ENCODE measurements around the gene KCNQ1.

The KCNQ1 gene

GRCh38 chr11:2647167-2647566 lies 202.4 kb downstream of the KCNQ1 start:
- H2BK15ac ChIP-seq (ENCODE audit: low read depth, poor library complexity, severe bottlenecking), result no peak overlapping the region
- no peak overlapping the region for H3K18ac ChIP-seq (ENCODE audit: low read depth in 1 of 2, low read length in 2 of 2)
- no peak overlapping the region for H2BK120ac ChIP-seq (ENCODE audit: low read depth, low read length)
- H4K8ac ChIP-seq (ENCODE audit: low read length), result no peak overlapping the region
- no peak overlapping the region for H3K4ac ChIP-seq (ENCODE audit: low read depth in 1 of 2, low read length in 2 of 2)
- H2BK12ac ChIP-seq (ENCODE audit: low read length in 2 of 2), result no peak overlapping the region
- H2BK5ac ChIP-seq (ENCODE audit: low read depth, low read length, poor library complexity, severe bottlenecking), result no peak overlapping the region
- H3K14ac ChIP-seq (ENCODE audit: low read length in 2 of 2), result no peak overlapping the region
- H4K91ac ChIP-seq (ENCODE audit: low read length), result no peak overlapping the region
- no peaks in the 10 kb centered on the region for H3K4me1 ChIP-seq (ENCODE audit: control insufficient read depth, insufficient read depth, low read depth, low read length)
- peaks cover 100% of the 10 kb centered on the region for H3K9me3 ChIP-seq (ENCODE audit: control insufficient read depth, low read length)
- H3K4me3 ChIP-seq (ENCODE audit: insufficient read depth in 1 of 2, low read depth in 1 of 2, low read length in 2 of 2), result peak overlapping the region in 1 of 2 experiments; percentile 2
- no peak for DNase-seq
- H2AK5ac ChIP-seq (ENCODE audit: low read length, severe bottlenecking), result no peak overlapping the region
- H2AFZ ChIP-seq (ENCODE audit: low read depth, low read length), result no peak overlapping the region
- H3K27ac ChIP-seq (ENCODE audit: low read length, poor library complexity, severe bottlenecking), result no peak overlapping the region
- no peaks in the 10 kb centered on the region for H3K79me1 ChIP-seq (replicated peaks; ENCODE audit: low read length, poor library complexity, severe bottlenecking)
- H3K36me3 ChIP-seq (ENCODE audit: control insufficient read depth in 1 of 2, insufficient read depth in 2 of 2, low read depth in 1 of 2, low read length in 2 of 2), result peaks cover 0 to 3% of the 10 kb centered on the region in 2 experiments
- WGBS, result 95% methylated on average over 1 of the region's 1 CpG
- no peak overlapping the region for H3K23ac ChIP-seq (ENCODE audit: low read length in 2 of 2)
- H3K27me3 ChIP-seq (ENCODE audit: control insufficient read depth in 1 of 2, insufficient read depth in 1 of 2, low read length in 2 of 2), result no peaks in the 10 kb centered on the region
- H3K4me2 ChIP-seq (ENCODE audit: low read length, poor library complexity, severe bottlenecking), result no peak overlapping the region
- no peak overlapping the region for H3K9ac ChIP-seq (ENCODE audit: low read length)

- H3K9me3 ChIP-seq (ENCODE audit: control insufficient read depth, low read length), result peaks cover 100% of the 10 kb centered on the region
- H2AFZ ChIP-seq (ENCODE audit: low read depth, low read length), result no peak overlapping the region
Measured at GRCh38 chr11:2647953-2648352, 203.1 kb downstream of the KCNQ1 start.

GRCh38 chr11:2649400-2649799 lies 204.6 kb downstream of the KCNQ1 start:
- Histone ChIP-seq H3K9me3 (ENCODE audit: control insufficient read depth, low read length) (peaks cover 100% of the 10 kb centered on the region), H3K9ac (ENCODE audit: low read length) (no peak overlapping the region), H3K79me1 (replicated peaks; ENCODE audit: low read length, poor library complexity, severe bottlenecking) (peaks cover 1% of the 10 kb centered on the region), H3K4me3 (ENCODE audit: insufficient read depth in 1 of 2, low read depth in 1 of 2, low read length in 2 of 2) (peak overlapping the region in 1 of 2 experiments; percentile 21), H2AK5ac (ENCODE audit: low read length, severe bottlenecking) (no peak overlapping the region), H2BK5ac (ENCODE audit: low read depth, low read length, poor library complexity, severe bottlenecking) (no peak overlapping the region), H3K18ac (ENCODE audit: low read depth in 1 of 2, low read length in 2 of 2) (no peak overlapping the region), H3K4ac (ENCODE audit: low read depth in 1 of 2, low read length in 2 of 2) (no peak overlapping the region), H4K91ac (ENCODE audit: low read length) (no peak overlapping the region), H4K8ac (ENCODE audit: low read length) (no peak overlapping the region), H3K36me3 (ENCODE audit: control insufficient read depth in 1 of 2, insufficient read depth in 2 of 2, low read depth in 1 of 2, low read length in 2 of 2) (peaks cover 0 to 8% of the 10 kb centered on the region in 2 experiments), H3K14ac (ENCODE audit: low read length in 2 of 2) (no peak overlapping the region), H2BK15ac (ENCODE audit: low read depth, poor library complexity, severe bottlenecking) (no peak overlapping the region), H2BK120ac (ENCODE audit: low read depth, low read length) (no peak overlapping the region), H2AFZ (ENCODE audit: low read depth, low read length) (no peak overlapping the region), H3K27ac (ENCODE audit: low read length, poor library complexity, severe bottlenecking) (no peak overlapping the region), H3K4me2 (ENCODE audit: low read length, poor library complexity, severe bottlenecking) (no peak overlapping the region), H2BK12ac (ENCODE audit: low read length in 2 of 2) (no peak overlapping the region), H3K27me3 (ENCODE audit: control insufficient read depth in 1 of 2, insufficient read depth in 1 of 2, low read length in 2 of 2) (no peaks in the 10 kb centered on the region), H3K23ac (ENCODE audit: low read length in 2 of 2) (no peak overlapping the region), H3K4me1 (ENCODE audit: control insufficient read depth, insufficient read depth, low read depth, low read length) (no peaks in the 10 kb centered on the region)
- no peak for DNase-seq

More at GRCh38 chr11:2647953-2648352, 203.1 kb downstream of the KCNQ1 start:
- Histone ChIP-seq H3K79me1 (replicated peaks; ENCODE audit: low read length, poor library complexity, severe bottlenecking) (no peaks in the 10 kb centered on the region), H3K4me2 (ENCODE audit: low read length, poor library complexity, severe bottlenecking) (no peak overlapping the region), H4K91ac (ENCODE audit: low read length) (no peak overlapping the region), H3K9ac (ENCODE audit: low read length) (no peak overlapping the region), H3K4me1 (ENCODE audit: control insufficient read depth, insufficient read depth, low read depth, low read length) (no peaks in the 10 kb centered on the region), H3K18ac (ENCODE audit: low read depth in 1 of 2, low read length in 2 of 2) (no peak overlapping the region), H3K23ac (ENCODE audit: low read length in 2 of 2) (no peak overlapping the region), H3K36me3 (ENCODE audit: control insufficient read depth in 1 of 2, insufficient read depth in 2 of 2, low read depth in 1 of 2, low read length in 2 of 2) (peaks cover 0 to 3% of the 10 kb centered on the region in 2 experiments), H2BK15ac (ENCODE audit: low read depth, poor library complexity, severe bottlenecking) (no peak overlapping the region), H2BK5ac (ENCODE audit: low read depth, low read length, poor library complexity, severe bottlenecking) (no peak overlapping the region), H3K27me3 (ENCODE audit: control insufficient read depth in 1 of 2, insufficient read depth in 1 of 2, low read length in 2 of 2) (no peaks in the 10 kb centered on the region), H3K14ac (ENCODE audit: low read length in 2 of 2) (no peak overlapping the region), H2BK120ac (ENCODE audit: low read depth, low read length) (no peak overlapping the region), H2AK5ac (ENCODE audit: low read length, severe bottlenecking) (no peak overlapping the region), H3K4ac (ENCODE audit: low read depth in 1 of 2, low read length in 2 of 2) (no peak overlapping the region), H3K4me3 (ENCODE audit: insufficient read depth in 1 of 2, low read depth in 1 of 2, low read length in 2 of 2) (peak overlapping the region in 1 of 2 experiments; percentile 18), H4K8ac (ENCODE audit: low read length) (no peak overlapping the region), H3K27ac (ENCODE audit: low read length, poor library complexity, severe bottlenecking) (no peak overlapping the region), H2BK12ac (ENCODE audit: low read length in 2 of 2) (no peak overlapping the region)
- no peak for DNase-seq
- 83% methylated on average over 4 of the region's 6 CpGs for WGBS

GRCh38 chr11:2649848-2650247 lies 205.0 kb downstream of the KCNQ1 start:
- no peak overlapping the region for H3K9ac ChIP-seq (ENCODE audit: low read length)
- no peak overlapping the region for H2BK15ac ChIP-seq (ENCODE audit: low read depth, poor library complexity, severe bottlenecking)
- H2AFZ ChIP-seq (ENCODE audit: low read depth, low read length), result no peak overlapping the region
- H3K4me3 ChIP-seq (ENCODE audit: insufficient read depth in 1 of 2, low read depth in 1 of 2, low read length in 2 of 2), result peak overlapping the region in 1 of 2 experiments; percentile 34
- H3K23ac ChIP-seq (ENCODE audit: low read length in 2 of 2), result no peak overlapping the region
- H4K91ac ChIP-seq (ENCODE audit: low read length), result no peak overlapping the region
- no peak overlapping the region for H3K4ac ChIP-seq (ENCODE audit: low read depth in 1 of 2, low read length in 2 of 2)
- WGBS, result no CpG with 5 or more reads among the region's 2 CpGs
- no peak overlapping the region for H3K14ac ChIP-seq (ENCODE audit: low read length in 2 of 2)
- no peak overlapping the region for H2BK12ac ChIP-seq (ENCODE audit: low read length in 2 of 2)
- no peak overlapping the region for H3K4me2 ChIP-seq (ENCODE audit: low read length, poor library complexity, severe bottlenecking)
- no peak overlapping the region for H2BK120ac ChIP-seq (ENCODE audit: low read depth, low read length)
- H3K27me3 ChIP-seq (ENCODE audit: control insufficient read depth in 1 of 2, insufficient read depth in 1 of 2, low read length in 2 of 2), result no peaks in the 10 kb centered on the region
- no peak overlapping the region for H4K8ac ChIP-seq (ENCODE audit: low read length)
- peaks cover 0 to 8% of the 10 kb centered on the region in 2 experiments for H3K36me3 ChIP-seq (ENCODE audit: control insufficient read depth in 1 of 2, insufficient read depth in 2 of 2, low read depth in 1 of 2, low read length in 2 of 2)
- no peak overlapping the region for H3K18ac ChIP-seq (ENCODE audit: low read depth in 1 of 2, low read length in 2 of 2)
- no peak for DNase-seq
- H3K27ac ChIP-seq (ENCODE audit: low read length, poor library complexity, severe bottlenecking), result no peak overlapping the region
- H2AK5ac ChIP-seq (ENCODE audit: low read length, severe bottlenecking), result no peak overlapping the region
- H3K79me1 ChIP-seq (replicated peaks; ENCODE audit: low read length, poor library complexity, severe bottlenecking), result peaks cover 1% of the 10 kb centered on the region
- no peak overlapping the region for H2BK5ac ChIP-seq (ENCODE audit: low read depth, low read length, poor library complexity, severe bottlenecking)
- H3K4me1 ChIP-seq (ENCODE audit: control insufficient read depth, insufficient read depth, low read depth, low read length), result no peaks in the 10 kb centered on the region
- H3K9me3 ChIP-seq (ENCODE audit: control insufficient read depth, low read length), result peaks cover 100% of the 10 kb centered on the region

Measured in mesenchymal stem cell (in vitro differentiated cells and primary cell).